NCI-H2081 treated with DMSO at 0.1 percent for 48 hours (cell line): ENCODE data around the gene ACCSL.

ENCODE experiments used
- DNase-seq: peaks from one replicate; lab custom pipeline; 2025; lab: John Stamatoyannopoulos, UW

The ACCSL gene

GRCh38 chr11:44018829-44019228 is 29.0 kb upstream of the ACCSL start:
- DNase-seq, result no peak

- DNase-seq, result no peak
These were observed 22.8 kb upstream of the ACCSL start for GRCh38 chr11:44024977-44025376.

GRCh38 chr11:44025727-44026126 is 22.1 kb upstream of the ACCSL start:
- DNase-seq, result no peak

GRCh38 chr11:44028401-44028800 is 19.4 kb upstream of the ACCSL start:
- DNase-seq, result no peak

- no peak for DNase-seq
These were observed 18.8 kb upstream of the ACCSL start for GRCh38 chr11:44028816-44029506.

GRCh38 chr11:44029507-44029845 is 18.3 kb upstream of the ACCSL start:
- DNase-seq, result no peak

- DNase-seq, result no peak
These were observed 17.5 kb upstream of the ACCSL start for GRCh38 chr11:44029977-44030911.

- no peak for DNase-seq
These were observed 16.8 kb upstream of the ACCSL start for GRCh38 chr11:44030996-44031395.

GRCh38 chr11:44031549-44031948 is 16.2 kb upstream of the ACCSL start:
- no peak for DNase-seq

- DNase-seq, result no peak
These were observed 15.3 kb upstream of the ACCSL start for GRCh38 chr11:44032299-44033085.

GRCh38 chr11:44033411-44033850 is 14.3 kb upstream of the ACCSL start:
- DNase-seq, result no peak

GRCh38 chr11:44033856-44034255 is 13.9 kb upstream of the ACCSL start:
- DNase-seq, result no peak

GRCh38 chr11:44034639-44035038 is 13.1 kb upstream of the ACCSL start:
- no peak for DNase-seq

GRCh38 chr11:44036811-44037657 is 10.7 kb upstream of the ACCSL start:
- no peak for DNase-seq

GRCh38 chr11:44037658-44037998 is 10.2 kb upstream of the ACCSL start:
- no peak for DNase-seq

GRCh38 chr11:44043157-44043556 is 4.6 kb upstream of the ACCSL start:
- no peak for DNase-seq

GRCh38 chr11:44046182-44046581 is 1.6 kb upstream of the ACCSL start:
- no peak for DNase-seq

GRCh38 chr11:44047298-44047697 is 483 bp upstream of the ACCSL start:
- no peak for DNase-seq

GRCh38 chr11:44049832-44050231 is 2.1 kb downstream of the ACCSL start:
- DNase-seq, result no peak

GRCh38 chr11:44051171-44051570 is 3.4 kb downstream of the ACCSL start:
- no peak for DNase-seq

- no peak for DNase-seq
These were observed 9.6 kb downstream of the ACCSL start for GRCh38 chr11:44057340-44057739.

GRCh38 chr11:44058275-44058674 is 10.5 kb downstream of the ACCSL start:
- DNase-seq, result no peak
